Endodermal cell (in vitro differentiated cells): ENCODE data around the gene RALGAPA1. TPM values are rescaled to one million over a fixed set of nuclear protein-coding genes. Genes with fewer than 3 reads are reported as not detected.

Experiments used
- DNase-seq: peaks from one replicate; pipeline ENCODE4 v3.0.0-alpha.2; 2017
- H3K27ac ChIP-seq: 2 replicates; pipeline ENCODE4 v1.5.1; 2013; ENCODE audit warnings: mild to moderate bottlenecking, low read depth, low read length, moderate library complexity
- H3K27me3 ChIP-seq: 2 replicates; pipeline ENCODE4 v1.6.1; 2013; ENCODE audit warnings: mild to moderate bottlenecking, low read length, moderate library complexity; ENCODE audit not compliant: insufficient read depth, control insufficient read depth, poor library complexity, severe bottlenecking
- H3K36me3 ChIP-seq: 2 replicates; pipeline ENCODE4 v1.7.0; 2013; ENCODE audit warnings: mild to moderate bottlenecking, low read length, moderate library complexity; ENCODE audit not compliant: control insufficient read depth, insufficient read depth
- H3K4me1 ChIP-seq: one replicate; pipeline ENCODE4 v1.7.0; 2013; ENCODE audit warnings: low read length; ENCODE audit not compliant: control insufficient read depth, insufficient read depth
- H3K4me3 ChIP-seq: 2 replicates; pipeline ENCODE4 v1.5.1; 2013; ENCODE audit warnings: mild to moderate bottlenecking, low read length, moderate library complexity
- H3K9ac ChIP-seq: 2 replicates; pipeline ENCODE4 v1.6.1; 2013; ENCODE audit warnings: mild to moderate bottlenecking, low read length, moderate library complexity; ENCODE audit not compliant: poor library complexity, severe bottlenecking; ENCODE audit errors: extremely low read depth
- H3K9me3 ChIP-seq: 2 replicates; pipeline ENCODE4 v1.6.1; 2013; ENCODE audit warnings: mild to moderate bottlenecking, low read length, moderate library complexity; ENCODE audit not compliant: control insufficient read depth
- H3K27ac Mint-ChIP-seq: 2 replicates; pipeline ENCODE4 v1.8.0; 2020; ENCODE audit warnings: mixed read lengths
- H3K27me3 Mint-ChIP-seq: 2 replicates; pipeline ENCODE4 v1.8.0; 2021; ENCODE audit warnings: mild to moderate bottlenecking, mixed read lengths; ENCODE audit not compliant: insufficient read depth
- H3K36me3 Mint-ChIP-seq: 2 replicates; pipeline ENCODE4 v1.8.0; 2020; ENCODE audit warnings: low read depth, mixed read lengths
- H3K4me1 Mint-ChIP-seq: 2 replicates; pipeline ENCODE4 v1.8.0; 2020; ENCODE audit warnings: mixed read lengths
- H3K4me3 Mint-ChIP-seq: 2 replicates; pipeline ENCODE4 v1.8.0; 2020; ENCODE audit warnings: mild to moderate bottlenecking, moderate library complexity, mixed read lengths
- H3K9me3 Mint-ChIP-seq: 2 replicates; pipeline ENCODE4 v1.8.0; 2020; ENCODE audit warnings: mild to moderate bottlenecking, mixed read lengths
- WGBS, 2 experiments: methylation state at CpG; one replicate each; pipeline versions ENCODE4 v1.1.5 to v1.1.7; 2013; ENCODE audit warnings: missing lambda C conversion rate in 2 of 2, mixed read lengths in 1 of 2; ENCODE audit not compliant: insufficient coverage in 1 of 2, insufficient read length in 1 of 2; 5-methylcytosine and 5-hydroxymethylcytosine counted together
- total RNA-seq, 2 donors: library from RNA; stranded (reverse); fragmentation: NEBNext Ultra II Directional in 1 of 2; extraction: Animal tissue kit (Norgen Biotek cat#: 25700) in 1 of 2; gene quantifications; 2 replicates in 1 of 2; 3 replicates in 1 of 2; pipeline ENCODE4 v1.2.1, GENCODE V29; 2021
- TF ChIP-seq, protein P1 (sequence below): fragments of 200-600 bp; sonication (generic); conservative IDR thresholded peaks from 2 replicates; pipeline ENCODE4 v1.5.0; 2021; ENCODE audit warnings: antibody characterized with exemption, mild to moderate bottlenecking

Gene RALGAPA1
- total RNA-seq, 2 donors from 2014 or later: 31.2 to 36.3 TPM

DNA sequence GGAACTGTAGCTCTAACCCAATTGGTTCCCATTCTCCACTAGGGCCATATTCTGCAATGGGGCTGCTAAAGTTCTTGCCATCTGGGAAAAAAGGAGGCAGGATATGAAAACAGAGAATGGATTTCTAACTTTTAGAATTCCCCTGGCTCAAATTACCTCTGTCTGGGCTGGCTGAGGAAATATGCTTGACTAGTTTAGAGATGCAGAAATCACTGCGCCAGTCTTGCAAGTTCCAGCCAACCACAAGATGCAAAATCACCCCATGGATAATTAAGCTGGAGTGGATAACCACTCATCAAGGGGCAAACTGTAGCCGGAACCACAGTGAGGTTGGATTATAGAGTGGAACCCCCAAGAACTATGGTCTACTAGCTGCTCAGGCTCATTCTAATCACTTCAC, 126.3 kb downstream of the RALGAPA1 start:
- H3K36me3 ChIP-seq: peaks cover 8% of the 10 kb centered on the region
- no peak overlapping the region for H3K27ac ChIP-seq

DNA sequence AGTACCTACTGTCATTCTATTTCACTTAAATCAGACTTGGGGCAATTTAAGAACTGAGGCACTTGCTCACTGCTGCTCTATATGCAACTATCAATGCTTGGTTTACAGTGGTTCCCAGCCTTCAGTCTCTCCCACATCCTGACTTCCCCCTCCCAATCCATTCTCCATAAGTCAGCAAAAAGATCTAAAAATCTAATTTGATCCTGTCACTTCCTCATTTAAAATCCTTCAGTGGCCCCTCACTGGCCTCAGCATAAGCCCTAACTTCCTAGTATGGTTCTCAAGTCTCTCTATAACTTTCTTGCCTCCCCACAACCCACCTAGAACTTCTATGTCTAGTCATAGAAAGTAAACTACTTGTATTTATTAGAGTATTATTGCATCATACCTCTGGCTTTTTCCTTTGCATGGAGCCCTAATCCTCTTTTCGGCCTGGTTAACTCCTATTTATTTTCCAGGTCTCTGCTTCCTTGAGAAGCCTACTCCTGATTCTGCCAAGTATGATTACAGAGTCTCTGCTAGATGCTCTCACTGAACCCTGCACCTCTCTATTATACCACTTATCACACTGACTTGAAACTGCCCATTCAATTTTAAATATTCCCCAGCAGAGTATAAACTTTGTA, 130.6 kb downstream of the RALGAPA1 start:
- H3K9ac ChIP-seq: no peak overlapping the region
- TF ChIP-seq, protein P1, sequence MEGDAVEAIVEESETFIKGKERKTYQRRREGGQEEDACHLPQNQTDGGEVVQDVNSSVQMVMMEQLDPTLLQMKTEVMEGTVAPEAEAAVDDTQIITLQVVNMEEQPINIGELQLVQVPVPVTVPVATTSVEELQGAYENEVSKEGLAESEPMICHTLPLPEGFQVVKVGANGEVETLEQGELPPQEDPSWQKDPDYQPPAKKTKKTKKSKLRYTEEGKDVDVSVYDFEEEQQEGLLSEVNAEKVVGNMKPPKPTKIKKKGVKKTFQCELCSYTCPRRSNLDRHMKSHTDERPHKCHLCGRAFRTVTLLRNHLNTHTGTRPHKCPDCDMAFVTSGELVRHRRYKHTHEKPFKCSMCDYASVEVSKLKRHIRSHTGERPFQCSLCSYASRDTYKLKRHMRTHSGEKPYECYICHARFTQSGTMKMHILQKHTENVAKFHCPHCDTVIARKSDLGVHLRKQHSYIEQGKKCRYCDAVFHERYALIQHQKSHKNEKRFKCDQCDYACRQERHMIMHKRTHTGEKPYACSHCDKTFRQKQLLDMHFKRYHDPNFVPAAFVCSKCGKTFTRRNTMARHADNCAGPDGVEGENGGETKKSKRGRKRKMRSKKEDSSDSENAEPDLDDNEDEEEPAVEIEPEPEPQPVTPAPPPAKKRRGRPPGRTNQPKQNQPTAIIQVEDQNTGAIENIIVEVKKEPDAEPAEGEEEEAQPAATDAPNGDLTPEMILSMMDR: no peak
- DNase-seq: no peak
- Mint-ChIP-seq H3K36me3 (peaks cover 21% of the 10 kb centered on the region), H3K4me3 (no peak overlapping the region), H3K27me3 (no peaks in the 10 kb centered on the region), H3K27ac (no peak overlapping the region), H3K9me3 (no peaks in the 10 kb centered on the region), H3K4me1 (no peaks in the 10 kb centered on the region)
- 95 to 100% methylated on average over 1 of the region's 1 CpG for WGBS, 2 experiments
- no peaks in the 10 kb centered on the region for H3K9me3 ChIP-seq
- H3K27me3 ChIP-seq: no peaks in the 10 kb centered on the region
- no peak overlapping the region for H3K27ac ChIP-seq
- H3K36me3 ChIP-seq: peaks cover 12% of the 10 kb centered on the region
- no peaks in the 10 kb centered on the region for H3K4me1 ChIP-seq
- H3K4me3 ChIP-seq: no peak overlapping the region

More for the DNA sequence above, 126.3 kb downstream of the RALGAPA1 start:
- 97 to 100% methylated on average over 1 to 2 of the region's 2 CpGs for WGBS, 2 experiments
- Histone ChIP-seq H3K9ac (no peak overlapping the region), H3K4me1 (no peaks in the 10 kb centered on the region), H3K9me3 (no peaks in the 10 kb centered on the region), H3K27me3 (no peaks in the 10 kb centered on the region), H3K4me3 (no peak overlapping the region)
- TF ChIP-seq, protein P1: no peak
- Mint-ChIP-seq H3K9me3 (no peaks in the 10 kb centered on the region), H3K27me3 (no peaks in the 10 kb centered on the region), H3K27ac (no peak overlapping the region), H3K4me3 (no peak overlapping the region), H3K36me3 (peaks cover 8% of the 10 kb centered on the region), H3K4me1 (no peaks in the 10 kb centered on the region)
- DNase-seq: no peak

DNA sequence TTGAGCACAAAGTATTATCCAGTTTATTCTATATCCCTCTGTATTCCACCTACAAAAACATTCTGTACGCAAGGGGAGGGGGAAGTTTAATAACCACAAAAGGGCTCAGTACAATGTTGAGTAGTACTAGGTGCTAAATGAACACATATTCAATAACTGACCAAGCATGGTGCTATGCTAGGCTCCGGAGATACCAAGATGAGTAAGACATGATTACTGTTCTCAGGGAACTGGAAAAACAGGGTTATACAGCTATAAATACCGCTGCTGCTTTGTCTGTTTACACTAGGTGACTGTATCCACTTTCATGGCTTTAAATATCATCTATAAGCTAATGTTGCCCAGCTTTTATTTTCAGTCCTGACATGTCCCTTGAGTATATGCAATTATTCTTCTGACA, 139.3 kb downstream of the RALGAPA1 start:
- 96% methylated on average over 2 to 3 of the region's 3 CpGs for WGBS, 2 experiments
- Histone ChIP-seq H3K27me3 (no peaks in the 10 kb centered on the region), H3K36me3 (peaks cover 22% of the 10 kb centered on the region), H3K4me3 (no peak overlapping the region), H3K9me3 (no peaks in the 10 kb centered on the region), H3K27ac (no peak overlapping the region), H3K9ac (no peak overlapping the region), H3K4me1 (no peaks in the 10 kb centered on the region)
- Mint-ChIP-seq H3K27ac (no peak overlapping the region), H3K9me3 (no peaks in the 10 kb centered on the region), H3K27me3 (no peaks in the 10 kb centered on the region), H3K4me1 (no peaks in the 10 kb centered on the region), H3K36me3 (peaks cover 11% of the 10 kb centered on the region), H3K4me3 (no peak overlapping the region)
- no peak for DNase-seq
- TF ChIP-seq, protein P1: no peak
